Measurements from ENCODE around the gene FLCN. TPM values are rescaled to one million over a fixed set of nuclear protein-coding genes. Genes with fewer than 3 reads are reported as not detected.

FLCN gene
- polyA plus RNA-seq, 1 donor from 2014 or later = 34.0 TPM

GRCh38 chr17:17246879-17247278 lies 9.9 kb upstream of the FLCN start:
- TF ChIP-seq, protein P1, sequence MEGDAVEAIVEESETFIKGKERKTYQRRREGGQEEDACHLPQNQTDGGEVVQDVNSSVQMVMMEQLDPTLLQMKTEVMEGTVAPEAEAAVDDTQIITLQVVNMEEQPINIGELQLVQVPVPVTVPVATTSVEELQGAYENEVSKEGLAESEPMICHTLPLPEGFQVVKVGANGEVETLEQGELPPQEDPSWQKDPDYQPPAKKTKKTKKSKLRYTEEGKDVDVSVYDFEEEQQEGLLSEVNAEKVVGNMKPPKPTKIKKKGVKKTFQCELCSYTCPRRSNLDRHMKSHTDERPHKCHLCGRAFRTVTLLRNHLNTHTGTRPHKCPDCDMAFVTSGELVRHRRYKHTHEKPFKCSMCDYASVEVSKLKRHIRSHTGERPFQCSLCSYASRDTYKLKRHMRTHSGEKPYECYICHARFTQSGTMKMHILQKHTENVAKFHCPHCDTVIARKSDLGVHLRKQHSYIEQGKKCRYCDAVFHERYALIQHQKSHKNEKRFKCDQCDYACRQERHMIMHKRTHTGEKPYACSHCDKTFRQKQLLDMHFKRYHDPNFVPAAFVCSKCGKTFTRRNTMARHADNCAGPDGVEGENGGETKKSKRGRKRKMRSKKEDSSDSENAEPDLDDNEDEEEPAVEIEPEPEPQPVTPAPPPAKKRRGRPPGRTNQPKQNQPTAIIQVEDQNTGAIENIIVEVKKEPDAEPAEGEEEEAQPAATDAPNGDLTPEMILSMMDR (IDR thresholded peaks at IDR 0.05; ENCODE audit: poor library complexity, severe bottlenecking) = no peak
- no peak for TF ChIP-seq RAD21 (conservative IDR thresholded peaks at IDR 0.05)
- TF ChIP-seq POLR2AphosphoS5 (IDR thresholded peaks at IDR 0.05) = no peak
- no peak for TF ChIP-seq EP300 (conservative IDR thresholded peaks at IDR 0.05; ENCODE audit: poor library complexity, severe bottlenecking)
- TF ChIP-seq SMC3 (conservative IDR thresholded peaks at IDR 0.05; ENCODE audit: poor library complexity) = no peak
- TF ChIP-seq MXI1 (conservative IDR thresholded peaks at IDR 0.05; ENCODE audit: poor library complexity, severe bottlenecking) = no peak
- TF ChIP-seq, protein P2, sequence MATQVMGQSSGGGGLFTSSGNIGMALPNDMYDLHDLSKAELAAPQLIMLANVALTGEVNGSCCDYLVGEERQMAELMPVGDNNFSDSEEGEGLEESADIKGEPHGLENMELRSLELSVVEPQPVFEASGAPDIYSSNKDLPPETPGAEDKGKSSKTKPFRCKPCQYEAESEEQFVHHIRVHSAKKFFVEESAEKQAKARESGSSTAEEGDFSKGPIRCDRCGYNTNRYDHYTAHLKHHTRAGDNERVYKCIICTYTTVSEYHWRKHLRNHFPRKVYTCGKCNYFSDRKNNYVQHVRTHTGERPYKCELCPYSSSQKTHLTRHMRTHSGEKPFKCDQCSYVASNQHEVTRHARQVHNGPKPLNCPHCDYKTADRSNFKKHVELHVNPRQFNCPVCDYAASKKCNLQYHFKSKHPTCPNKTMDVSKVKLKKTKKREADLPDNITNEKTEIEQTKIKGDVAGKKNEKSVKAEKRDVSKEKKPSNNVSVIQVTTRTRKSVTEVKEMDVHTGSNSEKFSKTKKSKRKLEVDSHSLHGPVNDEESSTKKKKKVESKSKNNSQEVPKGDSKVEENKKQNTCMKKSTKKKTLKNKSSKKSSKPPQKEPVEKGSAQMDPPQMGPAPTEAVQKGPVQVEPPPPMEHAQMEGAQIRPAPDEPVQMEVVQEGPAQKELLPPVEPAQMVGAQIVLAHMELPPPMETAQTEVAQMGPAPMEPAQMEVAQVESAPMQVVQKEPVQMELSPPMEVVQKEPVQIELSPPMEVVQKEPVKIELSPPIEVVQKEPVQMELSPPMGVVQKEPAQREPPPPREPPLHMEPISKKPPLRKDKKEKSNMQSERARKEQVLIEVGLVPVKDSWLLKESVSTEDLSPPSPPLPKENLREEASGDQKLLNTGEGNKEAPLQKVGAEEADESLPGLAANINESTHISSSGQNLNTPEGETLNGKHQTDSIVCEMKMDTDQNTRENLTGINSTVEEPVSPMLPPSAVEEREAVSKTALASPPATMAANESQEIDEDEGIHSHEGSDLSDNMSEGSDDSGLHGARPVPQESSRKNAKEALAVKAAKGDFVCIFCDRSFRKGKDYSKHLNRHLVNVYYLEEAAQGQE (IDR thresholded peaks at IDR 0.05; ENCODE audit: borderline replicate concordance) = no peak
- TF ChIP-seq EZH2 (IDR thresholded peaks at IDR 0.05; ENCODE audit: borderline replicate concordance, insufficient read depth, low read length, poor library complexity, severe bottlenecking) = no peak
- no peak for TF ChIP-seq TAF1 (IDR thresholded peaks at IDR 0.05; ENCODE audit: low read depth)
- H3K9me2 ChIP-seq (ENCODE audit: insufficient read depth, low read length) = no peaks in the 10 kb centered on the region
- H2AFZ ChIP-seq (ENCODE audit: low read depth, low read length) = no peak overlapping the region
- H3F3A ChIP-seq (ENCODE audit: insufficient read depth, low read length, poor library complexity, severe bottlenecking) = no peaks in the 10 kb centered on the region
- no peak overlapping the region for H3K4me3 ChIP-seq (ENCODE audit: low read length)
- H3K79me2 ChIP-seq (replicated peaks; ENCODE audit: insufficient read depth, low read length) = no peaks in the 10 kb centered on the region
- no peak overlapping the region for H3K27ac ChIP-seq (ENCODE audit: low read length)
- H3K9ac ChIP-seq (ENCODE audit: low read length) = no peak overlapping the region
- no peaks in the 10 kb centered on the region for H3K36me3 ChIP-seq (ENCODE audit: insufficient read depth, low read length)
- H4K20me1 ChIP-seq (ENCODE audit: insufficient read depth) = no peaks in the 10 kb centered on the region
- H3K27me3 ChIP-seq (ENCODE audit: insufficient read depth, low read depth, low read length) = no peaks in the 10 kb centered on the region
- H3K9me3 ChIP-seq (ENCODE audit: low read length) = no peaks in the 10 kb centered on the region
- H3K4me2 ChIP-seq (ENCODE audit: low read length) = no peak overlapping the region

GRCh38 chr17:17243163-17243562 lies 6.2 kb upstream of the FLCN start:
- H3K9ac ChIP-seq (ENCODE audit: low read length) = no peak overlapping the region
- no peaks in the 10 kb centered on the region for H3K9me3 ChIP-seq (ENCODE audit: low read length)
- no peak overlapping the region for H3K4me3 ChIP-seq (ENCODE audit: low read length)
- H3K9me2 ChIP-seq (ENCODE audit: insufficient read depth, low read length) = no peaks in the 10 kb centered on the region
- no peaks in the 10 kb centered on the region for H3K36me3 ChIP-seq (ENCODE audit: insufficient read depth, low read length)
- H3K4me2 ChIP-seq (ENCODE audit: low read length) = no peak overlapping the region
- H4K20me1 ChIP-seq (ENCODE audit: insufficient read depth) = no peaks in the 10 kb centered on the region
- no peak overlapping the region for H2AFZ ChIP-seq (ENCODE audit: low read depth, low read length)
- no peak overlapping the region for H3K27ac ChIP-seq (ENCODE audit: low read length)
- no peaks in the 10 kb centered on the region for H3F3A ChIP-seq (ENCODE audit: insufficient read depth, low read length, poor library complexity, severe bottlenecking)
- no peak for TF ChIP-seq EP300 (conservative IDR thresholded peaks at IDR 0.05; ENCODE audit: poor library complexity, severe bottlenecking)
- TF ChIP-seq SMC3 (conservative IDR thresholded peaks at IDR 0.05; ENCODE audit: poor library complexity) = no peak
- TF ChIP-seq MXI1 (conservative IDR thresholded peaks at IDR 0.05; ENCODE audit: poor library complexity, severe bottlenecking) = no peak
- TF ChIP-seq EZH2 (IDR thresholded peaks at IDR 0.05; ENCODE audit: borderline replicate concordance, insufficient read depth, low read length, poor library complexity, severe bottlenecking) = no peak
- TF ChIP-seq, protein P1 (IDR thresholded peaks at IDR 0.05; ENCODE audit: poor library complexity, severe bottlenecking) = no peak
- TF ChIP-seq TAF1 (IDR thresholded peaks at IDR 0.05; ENCODE audit: low read depth) = no peak
- no peak for TF ChIP-seq POLR2AphosphoS5 (IDR thresholded peaks at IDR 0.05)
- TF ChIP-seq RAD21 (conservative IDR thresholded peaks at IDR 0.05) = no peak
- TF ChIP-seq, protein P2 (IDR thresholded peaks at IDR 0.05; ENCODE audit: borderline replicate concordance) = no peak
- no peaks in the 10 kb centered on the region for H3K27me3 ChIP-seq (ENCODE audit: insufficient read depth, low read depth, low read length)
- no peaks in the 10 kb centered on the region for H3K79me2 ChIP-seq (replicated peaks; ENCODE audit: insufficient read depth, low read length)

Data from neural cell (in vitro differentiated cells).